Neural cell (in vitro differentiated cells): ENCODE results near the gene SLC6A8. TPM values are rescaled to one million over a fixed set of nuclear protein-coding genes. Genes with fewer than 3 reads are reported as not detected.
"Not testable (repeated sequence)": the region's sequence is repeated elsewhere in the genome, so short reads cannot be mapped to it uniquely, and the experiment has no call there.

ENCODE experiments used
- H2AFZ ChIP-seq: fragments of 200-600, 300-800 bp; sonication (generic), shearing (Covaris generic); 2 replicates; pipeline ENCODE4 v1.6.0; 2014; ENCODE audit warnings: low read depth, mild to moderate bottlenecking, antibody characterized with exemption, low read length, moderate library complexity
- H3F3A ChIP-seq: fragments of 200-600 bp; shearing (Covaris generic); 2 replicates; pipeline ENCODE4 v1.6.1; 2016; ENCODE audit warnings: mild to moderate bottlenecking, moderate library complexity, mixed read lengths, antibody characterized with exemption, low read length; ENCODE audit not compliant: insufficient read depth, poor library complexity, severe bottlenecking
- H3K27ac ChIP-seq: fragments of 200-600, 300-800 bp; sonication (generic), shearing (Covaris generic); 2 replicates; pipeline ENCODE4 v1.5.1; 2014; ENCODE audit warnings: mild to moderate bottlenecking, low read length, moderate library complexity
- H3K27me3 ChIP-seq: fragments of 300-800, 200-600 bp; sonication (generic), shearing (Covaris generic); 2 replicates; pipeline ENCODE4 v1.6.0; 2014; ENCODE audit warnings: mild to moderate bottlenecking, low read depth, low read length, moderate library complexity; ENCODE audit not compliant: insufficient read depth
- H3K36me3 ChIP-seq: fragments of 300-800, 200-600 bp; sonication (generic), shearing (Covaris generic); 2 replicates; pipeline ENCODE4 v1.5.1; 2014; ENCODE audit warnings: mild to moderate bottlenecking, antibody characterized with exemption, low read length, moderate library complexity; ENCODE audit not compliant: insufficient read depth
- H3K4me2 ChIP-seq: fragments of 300-800, 200-600 bp; sonication (generic), shearing (Covaris generic); 2 replicates; pipeline ENCODE4 v1.6.0; 2014; ENCODE audit warnings: mild to moderate bottlenecking, low read length
- H3K4me3 ChIP-seq: fragments of 300-800, 200-600 bp; sonication (generic), shearing (Covaris generic); 2 replicates; pipeline ENCODE4 v1.5.1; 2014; ENCODE audit warnings: mild to moderate bottlenecking, low read length, moderate library complexity
- H3K79me2 ChIP-seq: fragments of 200-600 bp; shearing (Covaris generic); replicated peaks from 2 replicates; pipeline ENCODE4 v1.6.0; 2014; ENCODE audit warnings: mild to moderate bottlenecking, low read length, moderate library complexity; ENCODE audit not compliant: insufficient read depth
- H3K9ac ChIP-seq: fragments of 300-800, 200-600 bp; sonication (generic), shearing (Covaris generic); 2 replicates; pipeline ENCODE4 v1.6.1; 2016; ENCODE audit warnings: mild to moderate bottlenecking, low read length, mixed read lengths
- H3K9me2 ChIP-seq: fragments of 200-600 bp; shearing (Covaris generic); 2 replicates; pipeline ENCODE4 v1.6.1; 2016; ENCODE audit warnings: mild to moderate bottlenecking, low read length, mixed read lengths; ENCODE audit not compliant: insufficient read depth
- H3K9me3 ChIP-seq: fragments of 200-600, 300-800 bp; sonication (generic), shearing (Covaris generic); 2 replicates; pipeline ENCODE4 v1.6.1; 2016; ENCODE audit warnings: mild to moderate bottlenecking, mixed run types, low read length, moderate library complexity, mixed read lengths
- H4K20me1 ChIP-seq: fragments of 200-600 bp; shearing (Covaris generic); 2 replicates; pipeline ENCODE4 v1.6.1; 2016; ENCODE audit warnings: mild to moderate bottlenecking, mixed run types; ENCODE audit not compliant: insufficient read depth
- CTCF ChIP-seq: fragments of 450-650 bp; IDR thresholded peaks from 2 replicates; pipeline ENCODE4 v1.5.1; 2014; ENCODE audit warnings: antibody characterized with exemption, mild to moderate bottlenecking, moderate library complexity; ENCODE audit not compliant: poor library complexity, severe bottlenecking
- EP300 ChIP-seq: fragments of 450-650 bp; conservative IDR thresholded peaks from 2 replicates; pipeline ENCODE4 v1.6.1; 2014; ENCODE audit warnings: antibody characterized with exemption, mild to moderate bottlenecking, moderate library complexity; ENCODE audit not compliant: poor library complexity, severe bottlenecking
- MXI1 ChIP-seq: fragments of 450-650 bp; conservative IDR thresholded peaks from 2 replicates; pipeline ENCODE4 v1.6.1; 2014; ENCODE audit warnings: antibody characterized with exemption, mild to moderate bottlenecking; ENCODE audit not compliant: poor library complexity, severe bottlenecking
- RAD21 ChIP-seq: fragments of 450-650 bp; conservative IDR thresholded peaks from 2 replicates; pipeline ENCODE4 v1.6.1; 2014; ENCODE audit warnings: antibody characterized with exemption, mild to moderate bottlenecking, moderate library complexity
- REST ChIP-seq: IDR thresholded peaks from 2 replicates; pipeline ENCODE4 v1.6.1; 2012; ENCODE audit warnings: borderline replicate concordance
- SMC3 ChIP-seq: fragments of 450-650 bp; conservative IDR thresholded peaks from 2 replicates; pipeline ENCODE4 v1.6.1; 2014; ENCODE audit warnings: antibody characterized with exemption, mild to moderate bottlenecking, moderate library complexity; ENCODE audit not compliant: poor library complexity
- TAF1 ChIP-seq: IDR thresholded peaks from 2 replicates; pipeline ENCODE4 v1.6.1; 2012; ENCODE audit warnings: low read depth
- polyA plus RNA-seq: library from polyadenylated mRNA; depleted of rRNA; stranded (reverse); fragments of >200 nt; gene quantifications from 2 replicates; pipeline ENCODE4 v1.2.3, GENCODE V29; 2014

The SLC6A8 gene
- polyA plus RNA-seq, 1 donor from 2014 or later = 36.4 TPM

- Histone ChIP-seq H3K36me3 (no peaks in the 10 kb centered on the region), H2AFZ (no peak overlapping the region), H3K4me2 (no peak overlapping the region), H3K9me3 (no peaks in the 10 kb centered on the region), H3K79me2 (peaks cover 6% of the 10 kb centered on the region), H3F3A (no peaks in the 10 kb centered on the region), H3K9me2 (no peaks in the 10 kb centered on the region), H3K27me3 (no peaks in the 10 kb centered on the region), H4K20me1 (peaks cover 2% of the 10 kb centered on the region), H3K4me3 (no peak overlapping the region), H3K27ac (no peak overlapping the region), H3K9ac (no peak overlapping the region)
- TF ChIP-seq TAF1 (no peak), REST (no peak), CTCF (no peak), EP300 (no peak), MXI1 (no peak), SMC3 (no peak)
These were observed 7.1 kb downstream of the SLC6A8 start for GRCh38 chrX:153694687-153695270.

GRCh38 chrX:153696100-153696499 is 8.4 kb downstream of the SLC6A8 start:
- Histone ChIP-seq H3K36me3 (no peaks in the 10 kb centered on the region), H2AFZ (no peak overlapping the region), H3K79me2 (no peaks in the 10 kb centered on the region), H3K9me3 (no peaks in the 10 kb centered on the region), H3K9ac (no peak overlapping the region), H4K20me1 (no peaks in the 10 kb centered on the region), H3F3A (no peaks in the 10 kb centered on the region), H3K27me3 (no peaks in the 10 kb centered on the region), H3K9me2 (no peaks in the 10 kb centered on the region), H3K4me2 (no peak overlapping the region), H3K4me3 (no peak overlapping the region), H3K27ac (no peak overlapping the region)
- TF ChIP-seq MXI1 (no peak), RAD21 (no peak), SMC3 (no peak), EP300 (no peak)

GRCh38 chrX:153696538-153696937 is 8.8 kb downstream of the SLC6A8 start:
- not testable (repeated sequence) for H3K9me3 ChIP-seq, H4K20me1 ChIP-seq, H3K36me3 ChIP-seq, H3K4me2 ChIP-seq, H3K27me3 ChIP-seq, H3K4me3 ChIP-seq, H2AFZ ChIP-seq, H3K9me2 ChIP-seq, H3F3A ChIP-seq, H3K79me2 ChIP-seq, H3K9ac ChIP-seq, H3K27ac ChIP-seq

- H3K4me3 ChIP-seq, H3K27ac ChIP-seq, H4K20me1 ChIP-seq, H3K79me2 ChIP-seq, H3F3A ChIP-seq, H3K4me2 ChIP-seq, H3K27me3 ChIP-seq, H3K9me3 ChIP-seq, H3K9ac ChIP-seq, H2AFZ ChIP-seq, H3K36me3 ChIP-seq, H3K9me2 ChIP-seq: not testable (repeated sequence)
These were observed 9.4 kb downstream of the SLC6A8 start for GRCh38 chrX:153696986-153697722.
